ENCODE results near the gene TMEM170A.
"Not testable (repeated sequence)": the region's sequence is repeated elsewhere in the genome, so short reads cannot be mapped to it uniquely, and the experiment has no call there.

The TMEM170A gene

DNA sequence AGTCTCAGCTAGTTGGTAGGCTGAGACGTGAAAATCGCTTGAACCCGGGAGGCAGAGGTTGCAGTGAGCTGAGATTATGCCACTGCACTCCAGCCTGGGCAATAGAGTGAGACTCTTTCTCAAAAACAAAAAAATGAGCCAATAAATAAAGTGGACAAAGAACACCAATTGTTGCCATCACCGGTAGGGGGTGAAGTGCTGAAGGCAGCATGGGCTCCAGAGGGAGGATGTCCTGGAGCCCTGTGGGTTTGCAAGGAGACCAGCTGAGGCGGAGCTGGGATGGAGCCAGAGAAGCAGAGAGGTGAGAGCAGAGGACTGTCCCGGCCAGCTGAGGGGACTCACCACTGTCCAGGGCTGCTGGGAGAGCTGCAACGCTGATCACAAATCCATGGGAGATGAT lies 17.0 kb upstream of the TMEM170A start:
- DNase-seq (ENCODE audit: low spot score), result no peak

- DNase-seq (ENCODE audit: low spot score), result no peak
These were observed 15.0 kb upstream of the TMEM170A start for GRCh38 chr16:75479421-75479990.

GRCh38 chr16:75478480-75479345 lies 14.2 kb upstream of the TMEM170A start:
- no peak for DNase-seq (ENCODE audit: low spot score)

- DNase-seq (ENCODE audit: low spot score), result no peak
These were observed 13.4 kb upstream of the TMEM170A start for GRCh38 chr16:75477680-75478473.

GRCh38 chr16:75476817-75477216 lies 12.3 kb upstream of the TMEM170A start:
- no peak for DNase-seq (ENCODE audit: low spot score)

DNA sequence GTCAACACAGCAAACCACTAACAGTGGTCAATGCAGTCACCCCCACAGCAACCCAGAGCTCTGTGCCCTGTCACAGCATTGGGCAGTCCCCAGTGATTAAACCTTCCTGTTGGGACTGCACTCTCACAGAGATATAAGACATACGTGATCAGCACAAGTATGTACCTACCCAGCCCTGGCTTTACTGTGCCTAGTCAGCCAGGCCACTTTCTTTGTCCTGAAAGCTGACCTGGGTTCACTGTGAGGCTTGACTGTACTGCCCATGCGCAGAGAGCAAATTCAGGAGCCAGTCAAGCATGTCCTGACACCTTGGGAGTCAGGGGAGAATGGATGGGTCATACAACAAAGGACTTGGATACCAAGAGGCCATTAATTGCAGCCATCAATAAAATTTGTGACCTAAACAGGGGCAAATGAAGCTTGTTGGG lies 10.9 kb upstream of the TMEM170A start:
- no peak for DNase-seq (ENCODE audit: low spot score)

GRCh38 chr16:75472908-75473877 lies 8.7 kb upstream of the TMEM170A start:
- DNase-seq (ENCODE audit: low spot score), result no peak

- DNase-seq (ENCODE audit: low spot score), result peak; percentile 85
These were observed 7.5 kb upstream of the TMEM170A start for GRCh38 chr16:75471723-75472633.

GRCh38 chr16:75466760-75467159 lies 2.3 kb upstream of the TMEM170A start:
- no peak for DNase-seq (ENCODE audit: low spot score)

- peak; percentile 42 for DNase-seq (ENCODE audit: low spot score)
These were observed 934 bp downstream of the TMEM170A start for GRCh38 chr16:75463389-75464121.

DNA sequence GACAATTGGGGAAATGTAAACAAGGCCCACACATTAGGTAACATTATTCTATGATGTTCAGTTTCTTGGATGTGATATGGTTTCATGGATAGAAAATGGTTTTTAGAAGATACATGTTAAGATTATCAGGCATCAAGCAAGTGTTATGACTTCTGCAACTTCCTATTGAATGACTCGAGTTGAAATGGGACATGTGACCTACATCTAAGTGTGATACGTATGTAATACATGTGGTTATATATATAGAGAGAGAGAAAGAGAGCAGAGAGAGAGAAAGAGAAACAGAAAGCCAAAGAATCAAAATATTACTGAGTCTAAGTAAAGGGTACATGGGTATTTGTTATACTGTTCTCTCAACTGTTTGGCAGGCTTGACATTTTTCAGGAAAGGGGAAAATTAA lies 1.7 kb downstream of the TMEM170A start:
- DNase-seq (ENCODE audit: low spot score), result no peak

- no peak for DNase-seq (ENCODE audit: low spot score)
These were observed 2.9 kb downstream of the TMEM170A start for GRCh38 chr16:75461575-75461974.

GRCh38 chr16:75460446-75460845 lies 4.0 kb downstream of the TMEM170A start:
- no peak for DNase-seq (ENCODE audit: low spot score)

GRCh38 chr16:75459691-75460090 lies 4.8 kb downstream of the TMEM170A start:
- DNase-seq (ENCODE audit: low spot score), result no peak

GRCh38 chr16:75458439-75458838 lies 6.0 kb downstream of the TMEM170A start:
- DNase-seq (ENCODE audit: low spot score), result no peak

DNA sequence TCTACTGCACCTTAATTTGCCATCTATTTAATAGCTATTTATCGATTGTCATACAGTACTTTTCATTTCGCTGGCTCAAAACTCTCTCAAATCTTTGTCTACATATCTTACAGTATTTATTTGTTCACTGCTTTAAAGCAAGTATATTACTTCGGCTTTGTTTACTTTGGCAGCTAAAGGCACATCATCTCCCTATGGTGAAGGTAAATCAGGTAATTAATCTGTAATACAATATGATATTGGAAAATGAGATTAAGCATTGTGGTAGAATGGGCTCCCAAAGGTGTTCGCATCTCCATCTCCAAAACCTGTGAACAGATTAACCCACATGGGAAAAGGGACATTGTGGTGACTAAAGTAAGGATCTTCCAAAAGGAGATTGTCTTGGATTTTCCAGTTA lies 6.5 kb downstream of the TMEM170A start:
- no peak for DNase-seq (ENCODE audit: low spot score)

DNA sequence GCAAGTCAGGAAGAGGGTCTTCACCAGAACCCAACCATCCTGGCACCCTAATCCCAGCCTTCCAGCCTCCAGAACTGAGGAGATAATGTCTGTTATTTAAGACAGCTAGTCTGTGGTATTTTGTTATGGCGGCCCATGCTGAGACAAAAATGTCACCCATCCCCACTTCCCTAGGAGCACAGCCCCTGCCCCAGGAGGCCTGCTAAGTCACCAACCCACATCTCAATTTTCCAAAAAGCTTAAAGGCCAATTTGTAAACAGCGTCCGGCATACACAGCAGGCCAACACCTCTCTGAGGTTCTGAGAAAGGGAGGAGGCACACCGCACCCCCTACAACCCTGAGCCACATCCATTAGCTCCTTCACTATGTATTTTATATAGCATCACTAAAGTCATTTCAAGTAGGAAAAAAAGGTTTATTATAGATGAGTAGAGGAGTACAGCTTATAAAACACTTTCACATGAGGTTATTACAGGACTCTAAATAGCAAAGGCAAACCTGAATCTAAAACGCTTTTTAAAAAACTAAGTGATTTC lies 6.9 kb downstream of the TMEM170A start:
- no peak for DNase-seq (ENCODE audit: low spot score)

- DNase-seq (ENCODE audit: low spot score), result no peak
These were observed 7.5 kb downstream of the TMEM170A start for GRCh38 chr16:75456971-75457370.

GRCh38 chr16:75456486-75456885 lies 8.0 kb downstream of the TMEM170A start:
- DNase-seq (ENCODE audit: low spot score), result not testable (repeated sequence)

- no peak for DNase-seq (ENCODE audit: low spot score)
These were observed 8.8 kb downstream of the TMEM170A start for GRCh38 chr16:75455677-75456076.

Measured in globus pallidus (tissue), 1 donor.